Keratinocyte (primary cell): ENCODE measurements around the gene RNF152. TPM values are rescaled to one million over a fixed set of nuclear protein-coding genes. Genes with fewer than 3 reads are reported as not detected.

Source experiments
- DNase-seq: peaks from one replicate; pipeline ENCODE4 v3.0.0-alpha.2; 2011; ENCODE audit warnings: low read depth, missing footprints, low spot score
- FAIRE-seq: peaks from 2 replicates; lab custom pipeline; 2011; peaks lifted over from hg19 to GRCh38; lab: Jason Lieb, UNC
- H2AFZ ChIP-seq: 2 replicates; pipeline ENCODE4 v1.6.0; 2012; ENCODE audit warnings: low read length, control low read depth, inconsistent platforms; ENCODE audit not compliant: control insufficient read depth
- H3K27ac ChIP-seq: 2 replicates; pipeline ENCODE4 v1.5.1; 2011; ENCODE audit warnings: low read length; ENCODE audit not compliant: control insufficient read depth, insufficient read depth
- H3K27me3 ChIP-seq: 3 replicates; pipeline ENCODE4 v1.6.0; 2011; ENCODE audit warnings: low read length; ENCODE audit not compliant: control insufficient read depth, insufficient read depth; ENCODE audit errors: extremely low read depth
- H3K36me3 ChIP-seq, 2 experiments: 2 replicates in 1 of 2; 3 replicates in 1 of 2; pipeline ENCODE4 v1.5.1; 2011; ENCODE audit warnings: low read length in 2 of 2, mild to moderate bottlenecking in 1 of 2; ENCODE audit not compliant: control insufficient read depth in 2 of 2, insufficient read depth in 2 of 2; ENCODE audit errors: extremely low read depth in 1 of 2
- H3K4me1 ChIP-seq: 3 replicates; pipeline ENCODE4 v1.5.1; 2011; ENCODE audit warnings: low read length; ENCODE audit not compliant: control insufficient read depth, insufficient read depth; ENCODE audit errors: extremely low read depth
- H3K4me2 ChIP-seq: 3 replicates; pipeline ENCODE4 v1.6.0; 2011; ENCODE audit warnings: low read depth, low read length; ENCODE audit not compliant: control insufficient read depth, insufficient read depth; ENCODE audit errors: extremely low read depth
- H3K4me3 ChIP-seq, 3 experiments: fragments of 200-600 bp in 1 of 3; sonication (generic) in 1 of 3; 2 replicates in 2 of 3; 3 replicates in 1 of 3; pipeline ENCODE4 v1.5.1; 2011 to 2016; ENCODE audit warnings: low read length in 3 of 3, mild to moderate bottlenecking in 3 of 3, control low read depth in 2 of 3, inconsistent platforms in 1 of 3, low read depth in 1 of 3, mixed read lengths in 1 of 3, mixed run types in 1 of 3, moderate library complexity in 1 of 3; ENCODE audit not compliant: control insufficient read depth in 2 of 3, insufficient read depth in 2 of 3; ENCODE audit errors: extremely low read depth in 1 of 3
- H3K79me2 ChIP-seq: 2 replicates; pipeline ENCODE4 v1.6.0; 2012; ENCODE audit warnings: low read length; ENCODE audit not compliant: control insufficient read depth, insufficient read depth
- H3K9ac ChIP-seq: 3 replicates; pipeline ENCODE4 v1.6.0; 2011; ENCODE audit warnings: low read length; ENCODE audit not compliant: control insufficient read depth, insufficient read depth; ENCODE audit errors: extremely low read depth
- H3K9me1 ChIP-seq: 3 replicates; pipeline ENCODE4 v1.6.0; 2011; ENCODE audit warnings: low read length; ENCODE audit not compliant: control insufficient read depth, insufficient read depth; ENCODE audit errors: extremely low read depth
- H3K9me3 ChIP-seq: 2 replicates; pipeline ENCODE4 v1.5.1; 2012; ENCODE audit warnings: low read depth, low read length; ENCODE audit not compliant: control insufficient read depth
- H4K20me1 ChIP-seq: 3 replicates; pipeline ENCODE4 v1.6.0; 2011; ENCODE audit warnings: low read length; ENCODE audit not compliant: control insufficient read depth, insufficient read depth; ENCODE audit errors: extremely low read depth
- CTCF ChIP-seq, 3 experiments: IDR thresholded peaks in 1 of 3; conservative IDR thresholded peaks in 1 of 3; optimal IDR thresholded peaks in 1 of 3; 2 replicates in 2 of 3; 3 replicates in 1 of 3; pipeline versions ENCODE3 to v1.5.1; 2011; ENCODE audit warnings: low read length in 3 of 3, mild to moderate bottlenecking in 3 of 3, moderate library complexity in 2 of 3, control low read depth in 1 of 3, inconsistent platforms in 1 of 3; ENCODE audit not compliant: insufficient read depth in 2 of 3; ENCODE audit errors: extremely low read depth in 1 of 3
- EZH2 ChIP-seq: IDR thresholded peaks from one replicate; pipeline ENCODE4 v1.6.1; 2012; ENCODE audit warnings: inconsistent platforms, mild to moderate bottlenecking, low read length, moderate library complexity
- dilution Hi-C: fragments of 300-500 bp; cut with MboI; formaldehyde crosslinking; loops from one replicate; pipeline ENCODE4 v1.7.0; 2020; ENCODE audit warnings: low sequenced_read_pairs; ENCODE audit not compliant: extremely low pct_ligation_motif_present
- polyA plus RNA-seq, 5 experiments: library from polyadenylated mRNA; depleted of rRNA in 3 of 5; stranded (reverse) in 3 of 5; stranded (forward) in 1 of 5; unstranded in 1 of 5; fragments of >200 nt; gene quantifications; 1 replicate in 1 of 5; 2 replicates in 3 of 5; 3 replicates in 1 of 5; pipeline versions ENCODE4 v1.2.1 to v1.2.3, GENCODE V29; 2011 to 2012; ENCODE audit warnings: missing spikeins in 2 of 5, low read depth in 1 of 5, low replicate concordance in 1 of 5

The RNF152 gene
- polyA plus RNA-seq, 1 donor (not counting 4 experiments of a cell fraction or from before 2014, with no cell fraction given), result 10.1 TPM

- Histone ChIP-seq H2AFZ (no peak overlapping the region), H3K9ac (no peak overlapping the region), H3K79me2 (peaks cover 23% of the 10 kb centered on the region), H3K27ac (no peak overlapping the region), H4K20me1 (no peaks in the 10 kb centered on the region), H3K27me3 (no peaks in the 10 kb centered on the region), H3K4me1 (no peaks in the 10 kb centered on the region), H3K36me3 (peaks cover 0 to 7% of the 10 kb centered on the region in 2 experiments), H3K9me3 (no peaks in the 10 kb centered on the region), H3K4me2 (no peak overlapping the region), H3K4me3 (no peak overlapping the region), H3K9me1 (no peaks in the 10 kb centered on the region)
- DNase-seq, result no peak
- dilution Hi-C loops, result no loop called here
- TF ChIP-seq EZH2 (no peak), CTCF (optimal IDR thresholded peaks at IDR 0.05 in 1 of 3, IDR thresholded peaks at IDR 0.05 in 1 of 3, conservative IDR thresholded peaks at IDR 0.05 in 1 of 3; ENCODE audit: extremely low read depth in 1 of 3, insufficient read depth in 2 of 3, low read length in 3 of 3) (no peak)
- no peak for FAIRE-seq
Observed at GRCh38 chr18:61842146-61842545, 50.7 kb downstream of the RNF152 start.

GRCh38 chr18:61841706-61842105 lies 51.1 kb downstream of the RNF152 start:
- TF ChIP-seq CTCF (optimal IDR thresholded peaks at IDR 0.05 in 1 of 3, IDR thresholded peaks at IDR 0.05 in 1 of 3, conservative IDR thresholded peaks at IDR 0.05 in 1 of 3; ENCODE audit: extremely low read depth in 1 of 3, insufficient read depth in 2 of 3, low read length in 3 of 3) (no peak), EZH2 (no peak)
- Histone ChIP-seq H3K27me3 (no peaks in the 10 kb centered on the region), H3K4me2 (no peak overlapping the region), H3K36me3 (peaks cover 0 to 7% of the 10 kb centered on the region in 2 experiments), H4K20me1 (no peaks in the 10 kb centered on the region), H3K4me1 (no peaks in the 10 kb centered on the region), H3K79me2 (peaks cover 22% of the 10 kb centered on the region), H3K27ac (no peak overlapping the region), H3K9ac (no peak overlapping the region), H2AFZ (no peak overlapping the region), H3K9me3 (no peaks in the 10 kb centered on the region), H3K4me3 (no peak overlapping the region), H3K9me1 (no peaks in the 10 kb centered on the region)
- FAIRE-seq, result no peak
- dilution Hi-C loops, result no loop called here
- DNase-seq, result no peak
